GM23338 (cell line): ENCODE results near the gene NADK2. TPM values are rescaled to one million over a fixed set of nuclear protein-coding genes. Genes with fewer than 3 reads are reported as not detected.

Experiments
- ATAC-seq: fragments of 200-7000 bp; cut with Tn5 transposase; 3 replicates; pipeline ENCODE4 v1.9.1; 2020
- DNase-seq: peaks from one replicate; pipeline ENCODE4 v3.0.0-alpha.2; 2015; ENCODE audit warnings: low spot score
- H2AFZ ChIP-seq: fragments of 200-600 bp; sonication (generic); 2 replicates; pipeline ENCODE4 v1.8.0; 2016; ENCODE audit warnings: antibody characterized with exemption, mild to moderate bottlenecking, moderate library complexity
- H3F3A ChIP-seq: fragments of 200-600 bp; sonication (generic); replicated peaks from 2 replicates; pipeline ENCODE4 v1.8.0; 2017; ENCODE audit warnings: antibody characterized with exemption, mixed run types, low read depth
- H3K27ac ChIP-seq: fragments of 200-600 bp; sonication (generic); 2 replicates; pipeline ENCODE4 v1.6.1; 2016; ENCODE audit warnings: low read depth
- H3K27me3 ChIP-seq: fragments of 200-600 bp; sonication (generic); 2 replicates; pipeline ENCODE4 v1.8.0; 2016; ENCODE audit warnings: mild to moderate bottlenecking, mixed run types, moderate library complexity; ENCODE audit not compliant: insufficient read depth
- H3K36me3 ChIP-seq: fragments of 200-600 bp; sonication (generic); 2 replicates; pipeline ENCODE4 v1.8.0; 2016; ENCODE audit warnings: mild to moderate bottlenecking; ENCODE audit not compliant: insufficient read depth
- H3K4me1 ChIP-seq: fragments of 200-600 bp; sonication (generic); 2 replicates; pipeline ENCODE4 v1.8.0; 2016; ENCODE audit warnings: mild to moderate bottlenecking, moderate library complexity; ENCODE audit not compliant: insufficient read depth
- H3K4me2 ChIP-seq: fragments of 200-600 bp; sonication (generic); 2 replicates; pipeline ENCODE4 v1.7.1; 2017; ENCODE audit warnings: mixed run types
- H3K4me3 ChIP-seq: fragments of 200-600 bp; sonication (generic); 2 replicates; pipeline ENCODE4 v1.6.1; 2016; ENCODE audit warnings: mixed run types
- H3K79me2 ChIP-seq: fragments of 200-600 bp; sonication (generic); replicated peaks from 2 replicates; pipeline ENCODE4 v1.8.0; 2017; ENCODE audit warnings: mild to moderate bottlenecking; ENCODE audit not compliant: insufficient read depth
- H3K9me2 ChIP-seq: fragments of 200-600 bp; sonication (generic); 2 replicates; pipeline ENCODE4 v1.8.0; 2017; ENCODE audit not compliant: insufficient read depth
- H4K20me1 ChIP-seq: fragments of 200-600 bp; sonication (generic); replicated peaks from 2 replicates; pipeline ENCODE4 v1.8.0; 2017; ENCODE audit warnings: mild to moderate bottlenecking; ENCODE audit not compliant: insufficient read depth
- H3K27ac Mint-ChIP-seq: 2 replicates; pipeline ENCODE4 v1.8.0; 2020; ENCODE audit warnings: inconsistent platforms, mild to moderate bottlenecking, moderate library complexity, mixed read lengths
- H3K27me3 Mint-ChIP-seq: 3 replicates; pipeline ENCODE4 v1.8.0; 2022; ENCODE audit warnings: low read depth, mild to moderate bottlenecking, moderate library complexity, mixed read lengths, inconsistent platforms; ENCODE audit not compliant: insufficient read depth, poor library complexity
- H3K36me3 Mint-ChIP-seq: 3 replicates; pipeline ENCODE4 v1.8.0; 2021; ENCODE audit warnings: low read depth, mild to moderate bottlenecking, inconsistent platforms, moderate library complexity, mixed read lengths
- H3K4me1 Mint-ChIP-seq: 3 replicates; pipeline ENCODE4 v1.8.0; 2020; ENCODE audit warnings: mild to moderate bottlenecking, inconsistent platforms, mixed read lengths
- H3K4me3 Mint-ChIP-seq: 3 replicates; pipeline ENCODE4 v1.8.0; 2021; ENCODE audit warnings: moderate library complexity, mild to moderate bottlenecking, inconsistent platforms, mixed read lengths
- H3K9me3 Mint-ChIP-seq: 3 replicates; pipeline ENCODE4 v1.8.0; 2020; ENCODE audit warnings: moderate library complexity, mild to moderate bottlenecking, inconsistent platforms, mixed read lengths
- JUNB ChIP-seq: IDR thresholded peaks from one replicate; pipeline ENCODE4 v1.6.1; 2016; ENCODE audit warnings: antibody characterized with exemption; ENCODE audit not compliant: unreplicated experiment
- NANOG ChIP-seq: IDR thresholded peaks from 2 replicates; pipeline ENCODE4 v1.6.1; 2016; ENCODE audit warnings: antibody characterized with exemption, borderline replicate concordance
- POLR2AphosphoS5 ChIP-seq: IDR thresholded peaks from 2 replicates; pipeline ENCODE4 v1.6.1; 2016; ENCODE audit warnings: antibody characterized with exemption, low read depth
- STAT1 ChIP-seq: IDR thresholded peaks from one replicate; pipeline ENCODE4 v1.6.1; 2016; ENCODE audit warnings: antibody characterized with exemption; ENCODE audit not compliant: unreplicated experiment
- ZNF114 ChIP-seq: fragments of 250-450 bp; sonication (Bioruptor Pico); IDR thresholded peaks from 2 replicates; pipeline ENCODE4 v1.5.0; 2020; ENCODE audit warnings: mild to moderate bottlenecking, moderate library complexity
- ZNF331 ChIP-seq: fragments of 250-450 bp; sonication (Bioruptor Pico); IDR thresholded peaks from 2 replicates; pipeline ENCODE4 v1.5.0; 2020; ENCODE audit warnings: low read depth, mild to moderate bottlenecking, moderate library complexity
- ZNF462 ChIP-seq: fragments of 250-450 bp; sonication (Bioruptor Pico); IDR thresholded peaks from 2 replicates; pipeline ENCODE4 v1.5.0; 2020; ENCODE audit warnings: mild to moderate bottlenecking, moderate library complexity
- polyA plus RNA-seq: library from polyadenylated mRNA; unstranded; fragments of >200 nt; fragmentation: Nextera tagmentation; extraction: Ambion mirVana; gene quantifications from 2 replicates; pipeline ENCODE4 v1.2.1, GENCODE V29; 2016
- total RNA-seq: library from RNA; depleted of rRNA; stranded (reverse); fragments of >200 nt; shearing (Covaris generic); gene quantifications from 2 replicates; pipeline ENCODE4 v1.2.3, GENCODE V29; 2014
- TF ChIP-seq, protein P1 (sequence below): IDR thresholded peaks from one replicate; pipeline ENCODE4 v1.6.1; 2018; ENCODE audit warnings: antibody characterized with exemption; ENCODE audit not compliant: unreplicated experiment
- TF ChIP-seq, protein P2 (sequence below): IDR thresholded peaks from 2 replicates; pipeline ENCODE4 v1.6.1; 2016; ENCODE audit warnings: antibody characterized with exemption

The NADK2 gene
- total and polyA plus RNA-seq, 2 experiments from 2014 or later, result 4.5 to 16.0 TPM

GRCh38 chr5:36205329-36205728 lies 36.4 kb downstream of the NADK2 start (continued):
- TF ChIP-seq, protein P1, sequence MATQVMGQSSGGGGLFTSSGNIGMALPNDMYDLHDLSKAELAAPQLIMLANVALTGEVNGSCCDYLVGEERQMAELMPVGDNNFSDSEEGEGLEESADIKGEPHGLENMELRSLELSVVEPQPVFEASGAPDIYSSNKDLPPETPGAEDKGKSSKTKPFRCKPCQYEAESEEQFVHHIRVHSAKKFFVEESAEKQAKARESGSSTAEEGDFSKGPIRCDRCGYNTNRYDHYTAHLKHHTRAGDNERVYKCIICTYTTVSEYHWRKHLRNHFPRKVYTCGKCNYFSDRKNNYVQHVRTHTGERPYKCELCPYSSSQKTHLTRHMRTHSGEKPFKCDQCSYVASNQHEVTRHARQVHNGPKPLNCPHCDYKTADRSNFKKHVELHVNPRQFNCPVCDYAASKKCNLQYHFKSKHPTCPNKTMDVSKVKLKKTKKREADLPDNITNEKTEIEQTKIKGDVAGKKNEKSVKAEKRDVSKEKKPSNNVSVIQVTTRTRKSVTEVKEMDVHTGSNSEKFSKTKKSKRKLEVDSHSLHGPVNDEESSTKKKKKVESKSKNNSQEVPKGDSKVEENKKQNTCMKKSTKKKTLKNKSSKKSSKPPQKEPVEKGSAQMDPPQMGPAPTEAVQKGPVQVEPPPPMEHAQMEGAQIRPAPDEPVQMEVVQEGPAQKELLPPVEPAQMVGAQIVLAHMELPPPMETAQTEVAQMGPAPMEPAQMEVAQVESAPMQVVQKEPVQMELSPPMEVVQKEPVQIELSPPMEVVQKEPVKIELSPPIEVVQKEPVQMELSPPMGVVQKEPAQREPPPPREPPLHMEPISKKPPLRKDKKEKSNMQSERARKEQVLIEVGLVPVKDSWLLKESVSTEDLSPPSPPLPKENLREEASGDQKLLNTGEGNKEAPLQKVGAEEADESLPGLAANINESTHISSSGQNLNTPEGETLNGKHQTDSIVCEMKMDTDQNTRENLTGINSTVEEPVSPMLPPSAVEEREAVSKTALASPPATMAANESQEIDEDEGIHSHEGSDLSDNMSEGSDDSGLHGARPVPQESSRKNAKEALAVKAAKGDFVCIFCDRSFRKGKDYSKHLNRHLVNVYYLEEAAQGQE, result no peak

DNA sequence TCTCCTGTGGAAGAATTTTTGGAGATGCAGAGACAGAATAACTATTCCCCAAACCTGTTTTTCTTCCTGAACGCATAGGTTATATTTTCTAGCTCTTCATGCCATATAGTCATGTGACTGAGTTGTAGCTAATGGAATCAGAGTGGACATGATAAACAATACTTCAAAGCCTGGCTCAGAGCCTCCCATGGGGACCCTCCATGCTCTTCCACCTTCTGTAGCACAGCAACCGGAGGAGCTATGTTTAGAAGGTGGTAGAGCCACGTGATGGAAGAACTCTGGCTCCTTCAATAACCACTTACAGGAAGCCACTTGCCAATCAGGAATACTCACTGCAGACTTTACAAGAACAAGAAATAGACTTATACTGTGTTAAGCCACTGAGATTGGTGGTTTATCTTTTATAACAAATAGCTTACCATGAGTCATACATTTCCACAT lies 39.2 kb downstream of the NADK2 start:
- Histone ChIP-seq H3K9me2 (no peaks in the 10 kb centered on the region), H3K79me2 (no peaks in the 10 kb centered on the region), H3K27ac (no peak overlapping the region), H3K27me3 (no peaks in the 10 kb centered on the region), H4K20me1 (no peaks in the 10 kb centered on the region), H3K4me1 (no peaks in the 10 kb centered on the region), H3K4me2 (no peak overlapping the region), H3K36me3 (no peaks in the 10 kb centered on the region), H2AFZ (no peak overlapping the region), H3F3A (no peaks in the 10 kb centered on the region), H3K4me3 (no peak overlapping the region)
- no peak overlapping the region for H3K4me3 Mint-ChIP-seq
- H3K36me3 Mint-ChIP-seq, result peaks cover 4% of the 10 kb centered on the region; the same call in 2 of the 3 replicates
- no peaks in the 10 kb centered on the region for H3K4me1 Mint-ChIP-seq
- H3K27me3 Mint-ChIP-seq, result peaks cover 1% of the 10 kb centered on the region
- ATAC-seq (no peak), DNase-seq (no peak)
- H3K9me3 Mint-ChIP-seq, result no peaks in the 10 kb centered on the region
- H3K27ac Mint-ChIP-seq, result no peak overlapping the region
- TF ChIP-seq NANOG (no peak), ZNF114 (CRISPR knock-in tag) (no peak), POLR2AphosphoS5 (no peak), ZNF331 (no peak), JUNB (no peak), ZNF462 (CRISPR knock-in tag) (no peak), STAT1 (no peak)
- TF ChIP-seq, protein P1, result no peak
- TF ChIP-seq, protein P2, sequence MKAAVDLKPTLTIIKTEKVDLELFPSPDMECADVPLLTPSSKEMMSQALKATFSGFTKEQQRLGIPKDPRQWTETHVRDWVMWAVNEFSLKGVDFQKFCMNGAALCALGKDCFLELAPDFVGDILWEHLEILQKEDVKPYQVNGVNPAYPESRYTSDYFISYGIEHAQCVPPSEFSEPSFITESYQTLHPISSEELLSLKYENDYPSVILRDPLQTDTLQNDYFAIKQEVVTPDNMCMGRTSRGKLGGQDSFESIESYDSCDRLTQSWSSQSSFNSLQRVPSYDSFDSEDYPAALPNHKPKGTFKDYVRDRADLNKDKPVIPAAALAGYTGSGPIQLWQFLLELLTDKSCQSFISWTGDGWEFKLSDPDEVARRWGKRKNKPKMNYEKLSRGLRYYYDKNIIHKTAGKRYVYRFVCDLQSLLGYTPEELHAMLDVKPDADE, result no peak
